ENCODE data around the gene PTPRG.

GRCh38 chr3:61535826-61536225 lies 25.5 kb upstream of the PTPRG start:
- no peak for TF ChIP-seq CTCF (IDR thresholded peaks at IDR 0.05)
- TF ChIP-seq POLR2A (IDR thresholded peaks at IDR 0.05) = no peak

Measured in adrenal gland (tissue), 5 donors.